H9 (cell line): ENCODE results near the gene STX8. TPM values are rescaled to one million over a fixed set of nuclear protein-coding genes. Genes with fewer than 3 reads are reported as not detected.

ENCODE experiments used
- DNase-seq: peaks from one replicate; pipeline ENCODE4 v3.0.0-alpha.2; 2017
- H2AFZ ChIP-seq: one replicate; pipeline ENCODE4 v1.6.1; 2013; ENCODE audit warnings: mild to moderate bottlenecking, low read length, control low read depth, moderate library complexity
- H2AK5ac ChIP-seq: 2 replicates; pipeline ENCODE4 v1.6.1; 2013; ENCODE audit warnings: low read length, control low read depth, mixed read lengths; ENCODE audit not compliant: insufficient read length
- H2BK120ac ChIP-seq: one replicate; pipeline ENCODE4 v1.6.1; 2013; ENCODE audit warnings: low read depth, mild to moderate bottlenecking, low read length, control low read depth, inconsistent platforms; ENCODE audit not compliant: poor library complexity, severe bottlenecking
- H2BK12ac ChIP-seq: 2 replicates; pipeline ENCODE4 v1.6.1; 2013; ENCODE audit warnings: low read length, control low read depth, mixed read lengths, low read depth; ENCODE audit not compliant: insufficient read length
- H2BK15ac ChIP-seq: 2 replicates; pipeline ENCODE4 v1.6.1; 2013; ENCODE audit warnings: low read depth, low read length, control low read depth
- H2BK20ac ChIP-seq: one replicate; pipeline ENCODE4 v1.6.1; 2013; ENCODE audit warnings: low read depth, mild to moderate bottlenecking, low read length, control low read depth, inconsistent platforms; ENCODE audit not compliant: poor library complexity, severe bottlenecking
- H2BK5ac ChIP-seq: 2 replicates; pipeline ENCODE4 v1.6.1; 2013; ENCODE audit warnings: low read length, control low read depth, mixed read lengths; ENCODE audit not compliant: insufficient read length
- H3K14ac ChIP-seq: 2 replicates; pipeline ENCODE4 v1.6.1; 2013; ENCODE audit warnings: low read length, control low read depth; ENCODE audit not compliant: insufficient read depth
- H3K18ac ChIP-seq: 2 replicates; pipeline ENCODE4 v1.6.1; 2013; ENCODE audit warnings: low read depth, mild to moderate bottlenecking, mixed read lengths, low read length, control low read depth; ENCODE audit not compliant: insufficient read length
- H3K23ac ChIP-seq: 2 replicates; pipeline ENCODE4 v1.6.1; 2013; ENCODE audit warnings: low read length, control low read depth, mixed read lengths, low read depth; ENCODE audit not compliant: insufficient read length
- H3K23me2 ChIP-seq: 2 replicates; pipeline ENCODE4 v1.6.1; 2013; ENCODE audit warnings: low read depth, mild to moderate bottlenecking, mixed read lengths, low read length, control low read depth; ENCODE audit not compliant: insufficient read length, poor library complexity, severe bottlenecking
- H3K27ac ChIP-seq: 2 replicates; pipeline ENCODE4 v1.5.1; 2013; ENCODE audit warnings: low read length, control low read depth, mixed read lengths, low read depth; ENCODE audit not compliant: insufficient read length
- H3K27me3 ChIP-seq: 2 replicates; pipeline ENCODE4 v1.6.1; 2013; ENCODE audit warnings: low read length, control low read depth, inconsistent platforms; ENCODE audit not compliant: insufficient read depth
- H3K4ac ChIP-seq: 2 replicates; pipeline ENCODE4 v1.6.1; 2013; ENCODE audit warnings: low read depth, mild to moderate bottlenecking, control low read depth, inconsistent platforms, low read length, moderate library complexity
- H3K4me1 ChIP-seq: 2 replicates; pipeline ENCODE4 v1.6.1; 2013; ENCODE audit warnings: low read length, control low read depth, inconsistent platforms; ENCODE audit not compliant: insufficient read depth
- H3K4me2 ChIP-seq: 2 replicates; pipeline ENCODE4 v1.6.1; 2013; ENCODE audit warnings: low read length, control low read depth, mixed read lengths; ENCODE audit not compliant: insufficient read length, insufficient read depth
- H3K56ac ChIP-seq: 2 replicates; pipeline ENCODE4 v1.6.1; 2013; ENCODE audit warnings: low read depth, mild to moderate bottlenecking, mixed read lengths, low read length, control low read depth; ENCODE audit not compliant: insufficient read length
- H3K79me1 ChIP-seq: 2 replicates; pipeline ENCODE4 v1.6.1; 2013; ENCODE audit warnings: low read depth, mild to moderate bottlenecking, moderate library complexity, low read length, control low read depth, inconsistent platforms; ENCODE audit not compliant: insufficient read depth, poor library complexity, severe bottlenecking
- H3K79me2 ChIP-seq: 2 replicates; pipeline ENCODE4 v1.6.1; 2013; ENCODE audit warnings: low read length, control low read depth, inconsistent platforms; ENCODE audit not compliant: insufficient read depth
- H3K9ac ChIP-seq: 2 replicates; pipeline ENCODE4 v1.6.1; 2013; ENCODE audit warnings: low read length, control low read depth, mixed read lengths; ENCODE audit not compliant: insufficient read length; ENCODE audit errors: extremely low read depth
- H3K9me3 ChIP-seq: one replicate; pipeline ENCODE4 v1.6.1; 2013; ENCODE audit warnings: low read depth, low read length, inconsistent platforms; ENCODE audit not compliant: control insufficient read depth
- H3T11ph ChIP-seq: one replicate; pipeline ENCODE4 v1.6.1; 2013; ENCODE audit warnings: mild to moderate bottlenecking, low read length, control low read depth, inconsistent platforms
- H4K20me1 ChIP-seq: one replicate; pipeline ENCODE4 v1.6.1; 2013; ENCODE audit not compliant: control insufficient read depth, insufficient read length, insufficient read depth
- H4K5ac ChIP-seq: 2 replicates; pipeline ENCODE4 v1.6.1; 2013; ENCODE audit warnings: low read depth, mild to moderate bottlenecking, mixed read lengths, low read length, control low read depth; ENCODE audit not compliant: insufficient read length
- H4K8ac ChIP-seq: replicated peaks from 2 replicates; pipeline ENCODE4 v1.6.1; 2013; ENCODE audit warnings: low read length, control low read depth, mixed read lengths, low read depth; ENCODE audit not compliant: insufficient read length
- H4K91ac ChIP-seq: 2 replicates; pipeline ENCODE4 v1.6.1; 2013; ENCODE audit warnings: low read depth, mild to moderate bottlenecking, moderate library complexity, mixed read lengths, low read length, control low read depth; ENCODE audit not compliant: insufficient read length
- H3K27ac Mint-ChIP-seq, 3 experiments: 2 replicates in 2 of 3; 3 replicates in 1 of 3; pipeline ENCODE4 v1.8.0; 2020 to 2021; ENCODE audit warnings: mixed read lengths in 3 of 3, mild to moderate bottlenecking in 1 of 3, moderate library complexity in 1 of 3
- H3K27me3 Mint-ChIP-seq: 2 replicates; pipeline ENCODE4 v1.8.0; 2021; ENCODE audit warnings: low read depth, mild to moderate bottlenecking, moderate library complexity, mixed read lengths
- H3K36me3 Mint-ChIP-seq, 3 experiments: 2 replicates in 2 of 3; 3 replicates in 1 of 3; pipeline ENCODE4 v1.8.0; 2020 to 2021; ENCODE audit warnings: low read depth in 3 of 3, mixed read lengths in 3 of 3; ENCODE audit not compliant: insufficient read depth in 1 of 3
- H3K4me1 Mint-ChIP-seq, 2 experiments: 2 replicates each; pipeline ENCODE4 v1.8.0; 2020; ENCODE audit warnings: mixed read lengths in 2 of 2
- H3K4me3 Mint-ChIP-seq, 2 experiments: 2 replicates in 1 of 2; 3 replicates in 1 of 2; pipeline ENCODE4 v1.8.0; 2020 to 2021; ENCODE audit warnings: mild to moderate bottlenecking in 2 of 2, mixed read lengths in 2 of 2, moderate library complexity in 1 of 2
- H3K9me3 Mint-ChIP-seq, 2 experiments: 2 replicates in 1 of 2; 3 replicates in 1 of 2; pipeline ENCODE4 v1.8.0; 2020; ENCODE audit warnings: mild to moderate bottlenecking in 2 of 2, mixed read lengths in 2 of 2, moderate library complexity in 1 of 2
- WGBS: extraction: QIAGEN DNeasy Blood & Tissue Kit; methylation state at CpG from one replicate; pipeline ENCODE4 v1.1.7; 2013; ENCODE audit warnings: missing lambda C conversion rate, low lambda C conversion rate, mixed read lengths; ENCODE audit not compliant: insufficient read length; ENCODE audit errors: extremely low coverage; 5-methylcytosine and 5-hydroxymethylcytosine counted together
- total RNA-seq: library from RNA; stranded (reverse); gene quantifications from 2 replicates; pipeline ENCODE4 v1.2.1, GENCODE V29; 2021
- TF ChIP-seq, protein P1 (sequence below): fragments of 200-600 bp; sonication (generic); conservative IDR thresholded peaks from 3 replicates; pipeline ENCODE4 v1.8.0; 2021; ENCODE audit warnings: antibody characterized with exemption, mild to moderate bottlenecking

STX8 gene
- total RNA-seq, 1 experiment from 2014 or later = 55.1 TPM

DNA sequence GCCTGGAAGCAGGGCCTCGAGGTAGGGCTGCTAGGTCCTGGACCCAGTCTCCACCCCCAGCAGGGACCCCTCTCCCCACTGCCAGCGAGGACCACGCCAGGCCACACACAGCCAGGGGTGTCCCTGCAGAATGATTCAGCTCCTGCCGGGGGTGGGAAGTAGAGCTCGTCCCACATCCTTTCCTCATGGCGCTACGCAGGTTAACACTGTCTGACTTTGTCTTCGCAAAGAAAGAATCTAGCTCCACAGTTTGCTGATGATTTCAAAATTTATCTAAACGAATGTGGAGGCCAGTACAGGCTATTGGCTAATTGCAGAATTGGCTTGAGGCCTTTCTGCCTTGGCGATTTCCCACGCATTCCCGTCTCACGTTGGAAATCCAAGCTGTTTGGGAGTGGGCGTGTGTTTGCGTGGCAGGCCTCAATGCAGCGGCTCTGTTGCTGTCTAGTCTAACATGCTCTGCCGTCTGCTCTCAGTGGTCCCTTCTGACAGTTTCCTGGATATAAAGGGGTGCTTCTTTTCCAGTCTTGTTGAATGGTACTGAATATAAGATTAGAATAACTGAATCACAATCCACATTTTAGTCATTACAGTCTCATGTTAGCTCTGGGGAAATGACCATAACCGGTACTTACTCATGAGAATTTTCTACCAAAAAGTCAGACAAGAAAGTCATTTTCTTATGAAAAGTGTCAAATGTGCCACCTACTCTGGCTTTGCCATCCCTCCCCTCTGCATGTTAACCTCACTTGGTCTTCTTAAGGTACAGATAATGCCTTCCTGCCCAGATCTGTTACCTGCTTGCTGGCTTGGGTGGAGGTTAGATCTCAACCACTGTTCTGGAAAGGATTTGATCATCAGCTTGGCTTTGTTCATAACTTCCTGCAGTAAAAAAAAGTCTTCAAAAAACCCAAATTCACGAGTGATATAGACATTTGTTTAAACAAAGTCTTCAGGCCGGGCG is 301.9 kb downstream of the STX8 start:
- Histone ChIP-seq H2BK15ac (no peak overlapping the region), H2BK12ac (no peak overlapping the region), H2AFZ (no peak overlapping the region), H3K27me3 (no peaks in the 10 kb centered on the region), H4K91ac (no peak overlapping the region), H3K18ac (no peak overlapping the region), H2BK120ac (no peak overlapping the region), H3K79me1 (no peaks in the 10 kb centered on the region), H3K23ac (no peak overlapping the region), H3K9me3 (no peaks in the 10 kb centered on the region), H3K14ac (no peak overlapping the region), H4K8ac (no peak overlapping the region), H2BK20ac (no peak overlapping the region), H3K27ac (no peak overlapping the region), H3K23me2 (no peaks in the 10 kb centered on the region), H3K9ac (no peak overlapping the region), H3K79me2 (no peaks in the 10 kb centered on the region), H2AK5ac (no peak overlapping the region), H3K56ac (no peak overlapping the region), H2BK5ac (no peak overlapping the region), H3T11ph (no peak overlapping the region), H3K4me2 (no peak overlapping the region), H3K4ac (no peak overlapping the region), H4K5ac (no peak overlapping the region), H3K4me1 (no peaks in the 10 kb centered on the region), H4K20me1 (no peaks in the 10 kb centered on the region)
- Mint-ChIP-seq H3K4me1 (peaks cover 10 to 15% of the 10 kb centered on the region in 2 experiments), H3K4me3 (no peak overlapping the region), H3K27me3 (no peaks in the 10 kb centered on the region; the same call in 1 of the 2 replicates), H3K27ac (no peak overlapping the region; a peak in 1 of 7 replicates), H3K9me3 (no peaks in the 10 kb centered on the region), H3K36me3 (no peaks in the 10 kb centered on the region)
- no peak for DNase-seq
- no CpG with 5 or more reads among the region's 21 CpGs for WGBS
- TF ChIP-seq, protein P1, sequence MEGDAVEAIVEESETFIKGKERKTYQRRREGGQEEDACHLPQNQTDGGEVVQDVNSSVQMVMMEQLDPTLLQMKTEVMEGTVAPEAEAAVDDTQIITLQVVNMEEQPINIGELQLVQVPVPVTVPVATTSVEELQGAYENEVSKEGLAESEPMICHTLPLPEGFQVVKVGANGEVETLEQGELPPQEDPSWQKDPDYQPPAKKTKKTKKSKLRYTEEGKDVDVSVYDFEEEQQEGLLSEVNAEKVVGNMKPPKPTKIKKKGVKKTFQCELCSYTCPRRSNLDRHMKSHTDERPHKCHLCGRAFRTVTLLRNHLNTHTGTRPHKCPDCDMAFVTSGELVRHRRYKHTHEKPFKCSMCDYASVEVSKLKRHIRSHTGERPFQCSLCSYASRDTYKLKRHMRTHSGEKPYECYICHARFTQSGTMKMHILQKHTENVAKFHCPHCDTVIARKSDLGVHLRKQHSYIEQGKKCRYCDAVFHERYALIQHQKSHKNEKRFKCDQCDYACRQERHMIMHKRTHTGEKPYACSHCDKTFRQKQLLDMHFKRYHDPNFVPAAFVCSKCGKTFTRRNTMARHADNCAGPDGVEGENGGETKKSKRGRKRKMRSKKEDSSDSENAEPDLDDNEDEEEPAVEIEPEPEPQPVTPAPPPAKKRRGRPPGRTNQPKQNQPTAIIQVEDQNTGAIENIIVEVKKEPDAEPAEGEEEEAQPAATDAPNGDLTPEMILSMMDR = no peak
